ENCODE results near the gene TAF3.

The TAF3 gene

DNA sequence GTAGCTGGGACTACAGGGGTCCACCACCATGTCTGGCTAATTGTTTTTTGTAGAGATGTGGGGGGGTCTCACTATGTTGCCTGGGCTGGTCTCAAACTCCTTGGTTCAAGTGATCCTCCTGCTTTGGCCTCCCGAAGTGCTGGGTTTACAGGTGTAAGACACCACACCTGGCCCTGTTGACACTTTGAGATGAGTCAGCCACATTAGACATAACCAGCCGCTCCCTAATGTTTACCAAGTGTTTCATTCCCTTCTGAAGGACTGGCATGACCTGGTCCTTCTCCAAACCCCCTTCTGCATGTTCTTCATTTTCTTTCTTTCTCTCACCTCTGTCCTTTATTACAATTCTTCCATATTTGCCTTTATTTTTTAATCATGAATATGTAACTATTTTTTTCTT, 67.8 kb downstream of the TAF3 start:
- TF ChIP-seq, protein P1, sequence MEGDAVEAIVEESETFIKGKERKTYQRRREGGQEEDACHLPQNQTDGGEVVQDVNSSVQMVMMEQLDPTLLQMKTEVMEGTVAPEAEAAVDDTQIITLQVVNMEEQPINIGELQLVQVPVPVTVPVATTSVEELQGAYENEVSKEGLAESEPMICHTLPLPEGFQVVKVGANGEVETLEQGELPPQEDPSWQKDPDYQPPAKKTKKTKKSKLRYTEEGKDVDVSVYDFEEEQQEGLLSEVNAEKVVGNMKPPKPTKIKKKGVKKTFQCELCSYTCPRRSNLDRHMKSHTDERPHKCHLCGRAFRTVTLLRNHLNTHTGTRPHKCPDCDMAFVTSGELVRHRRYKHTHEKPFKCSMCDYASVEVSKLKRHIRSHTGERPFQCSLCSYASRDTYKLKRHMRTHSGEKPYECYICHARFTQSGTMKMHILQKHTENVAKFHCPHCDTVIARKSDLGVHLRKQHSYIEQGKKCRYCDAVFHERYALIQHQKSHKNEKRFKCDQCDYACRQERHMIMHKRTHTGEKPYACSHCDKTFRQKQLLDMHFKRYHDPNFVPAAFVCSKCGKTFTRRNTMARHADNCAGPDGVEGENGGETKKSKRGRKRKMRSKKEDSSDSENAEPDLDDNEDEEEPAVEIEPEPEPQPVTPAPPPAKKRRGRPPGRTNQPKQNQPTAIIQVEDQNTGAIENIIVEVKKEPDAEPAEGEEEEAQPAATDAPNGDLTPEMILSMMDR (IDR thresholded peaks at IDR 0.05; ENCODE audit: insufficient read depth, low read length, poor library complexity, severe bottlenecking), result no peak
- TF ChIP-seq EZH2phosphoT487 (conservative IDR thresholded peaks at IDR 0.05; ENCODE audit: low read length), result no peak
- H3K36me3 ChIP-seq (ENCODE audit: low read length), result no peaks in the 10 kb centered on the region
- no peak overlapping the region for H3K4me3 ChIP-seq (ENCODE audit: insufficient read depth, low read length, poor library complexity, severe bottlenecking)
- no peak overlapping the region for H3K27ac ChIP-seq (ENCODE audit: low read depth, low read length)
- no peaks in the 10 kb centered on the region for H3F3A ChIP-seq (ENCODE audit: insufficient read depth)
- no peak overlapping the region for H3K9ac ChIP-seq (ENCODE audit: low read length)
- H4K20me1 ChIP-seq (ENCODE audit: low read depth, low read length), result peaks cover 4% of the 10 kb centered on the region; the same call in 1 of the 2 replicates
- H3K9me3 ChIP-seq (ENCODE audit: insufficient read depth, low read length), result no peaks in the 10 kb centered on the region
- H2AFZ ChIP-seq (ENCODE audit: low read depth, low read length, severe bottlenecking), result no peak overlapping the region
- H3K79me2 ChIP-seq (ENCODE audit: insufficient read depth, low read length), result no peaks in the 10 kb centered on the region
- no peak overlapping the region for H3K4me2 ChIP-seq (ENCODE audit: low read depth, low read length, poor library complexity, severe bottlenecking)
- no peaks in the 10 kb centered on the region for H3K27me3 ChIP-seq (ENCODE audit: low read length)
- H3K9me2 ChIP-seq (replicated peaks; ENCODE audit: insufficient read depth, low read length), result no peaks in the 10 kb centered on the region

DNA sequence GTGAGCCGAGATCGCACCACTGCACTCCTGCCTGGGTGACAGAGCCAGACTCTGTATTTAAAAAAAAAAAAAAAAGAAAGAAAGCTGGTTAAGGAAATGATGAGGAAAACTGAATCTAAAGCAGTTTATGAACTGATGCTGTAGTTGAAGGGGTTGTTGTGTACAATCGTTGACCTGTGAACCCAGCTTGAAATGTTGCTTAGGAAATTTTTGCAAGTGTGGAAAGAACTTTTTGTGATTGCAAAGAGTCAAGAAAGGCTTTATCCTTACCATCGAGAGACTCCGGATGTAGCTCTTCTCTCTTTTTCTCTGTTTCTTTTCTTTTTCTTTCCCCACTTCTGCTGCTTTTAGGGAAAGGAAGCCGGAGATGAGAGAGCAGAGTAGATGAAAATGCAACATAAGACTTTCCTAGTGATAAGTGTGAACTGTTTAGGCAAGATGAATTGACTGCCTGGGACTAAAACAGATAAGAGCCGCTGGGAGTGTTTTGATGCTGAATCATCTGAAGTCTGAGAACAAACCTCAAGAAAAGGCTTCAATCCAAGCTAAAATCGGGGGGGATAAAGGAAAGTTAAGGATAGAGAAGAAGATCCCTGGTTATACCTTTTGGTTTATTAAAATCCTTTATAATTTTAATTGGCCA, 69.0 kb downstream of the TAF3 start:
- Histone ChIP-seq H3K4me3 (ENCODE audit: insufficient read depth, low read length, poor library complexity, severe bottlenecking) (no peak overlapping the region), H3K27me3 (ENCODE audit: low read length) (no peaks in the 10 kb centered on the region), H3K9me3 (ENCODE audit: insufficient read depth, low read length) (no peaks in the 10 kb centered on the region), H3K36me3 (ENCODE audit: low read length) (no peaks in the 10 kb centered on the region), H3K4me2 (ENCODE audit: low read depth, low read length, poor library complexity, severe bottlenecking) (no peak overlapping the region), H3F3A (ENCODE audit: insufficient read depth) (no peaks in the 10 kb centered on the region), H3K27ac (ENCODE audit: low read depth, low read length) (no peak overlapping the region), H3K79me2 (ENCODE audit: insufficient read depth, low read length) (no peaks in the 10 kb centered on the region), H3K9me2 (replicated peaks; ENCODE audit: insufficient read depth, low read length) (no peaks in the 10 kb centered on the region), H3K9ac (ENCODE audit: low read length) (no peak overlapping the region), H2AFZ (ENCODE audit: low read depth, low read length, severe bottlenecking) (no peak overlapping the region), H4K20me1 (ENCODE audit: low read depth, low read length) (peaks cover 4% of the 10 kb centered on the region; the same call in 1 of the 2 replicates)
- TF ChIP-seq EZH2phosphoT487 (conservative IDR thresholded peaks at IDR 0.05; ENCODE audit: low read length), result no peak
- TF ChIP-seq, protein P1 (IDR thresholded peaks at IDR 0.05; ENCODE audit: insufficient read depth, low read length, poor library complexity, severe bottlenecking), result no peak

DNA sequence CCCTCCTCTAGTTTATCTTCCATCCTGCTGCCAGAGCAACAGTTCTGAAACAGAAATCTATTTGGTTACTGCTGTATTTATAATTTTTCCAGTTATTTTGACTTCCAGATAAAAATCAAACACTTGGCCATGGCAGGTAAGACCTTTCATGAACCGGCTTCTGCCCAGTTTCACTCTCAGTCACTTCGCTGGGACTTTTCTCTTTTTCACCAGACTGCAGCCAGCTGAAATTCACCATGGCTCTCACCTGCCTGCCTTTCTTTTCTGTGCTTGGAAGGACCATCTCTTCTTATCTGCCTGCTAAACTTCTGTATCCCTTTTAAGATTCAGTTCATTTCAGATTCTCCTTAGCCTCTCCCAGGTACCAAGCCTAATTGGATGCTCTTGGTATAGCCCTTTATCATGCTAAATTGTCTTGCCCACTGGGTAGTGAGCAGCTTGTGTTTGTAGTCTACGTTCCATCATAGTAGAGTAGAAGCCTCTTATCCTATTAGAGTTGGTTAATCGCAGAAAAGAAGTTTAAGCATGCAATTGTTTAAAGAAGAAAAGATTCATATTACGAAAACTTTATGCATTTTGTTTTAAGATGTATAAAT, 71.7 kb downstream of the TAF3 start:
- H3F3A ChIP-seq (ENCODE audit: insufficient read depth), result no peaks in the 10 kb centered on the region
- TF ChIP-seq, protein P1 (IDR thresholded peaks at IDR 0.05; ENCODE audit: insufficient read depth, low read length, poor library complexity, severe bottlenecking), result no peak
- no peak for TF ChIP-seq EZH2phosphoT487 (conservative IDR thresholded peaks at IDR 0.05; ENCODE audit: low read length)

More for the DNA sequence above, 71.7 kb downstream of the TAF3 start:
- Histone ChIP-seq H3K9me2 (replicated peaks; ENCODE audit: insufficient read depth, low read length) (no peaks in the 10 kb centered on the region), H2AFZ (ENCODE audit: low read depth, low read length, severe bottlenecking) (no peak overlapping the region), H3K27me3 (ENCODE audit: low read length) (no peaks in the 10 kb centered on the region), H3K9me3 (ENCODE audit: insufficient read depth, low read length) (no peaks in the 10 kb centered on the region), H3K27ac (ENCODE audit: low read depth, low read length) (no peak overlapping the region), H3K4me3 (ENCODE audit: insufficient read depth, low read length, poor library complexity, severe bottlenecking) (no peak overlapping the region), H4K20me1 (ENCODE audit: low read depth, low read length) (peaks cover 4% of the 10 kb centered on the region; the same call in 1 of the 2 replicates), H3K79me2 (ENCODE audit: insufficient read depth, low read length) (no peaks in the 10 kb centered on the region), H3K36me3 (ENCODE audit: low read length) (no peaks in the 10 kb centered on the region), H3K4me2 (ENCODE audit: low read depth, low read length, poor library complexity, severe bottlenecking) (no peak overlapping the region), H3K9ac (ENCODE audit: low read length) (no peak overlapping the region)

Measured in SU-DHL-6 (cell line).